Astrocyte of the spinal cord (primary cell): ENCODE measurements around the gene RND3.

Source experiments
- DNase-seq: peaks from one replicate; pipeline ENCODE4 v3.0.0; 2011; ENCODE audit warnings: low read depth, low spot score
- H3K4me3 ChIP-seq: 2 replicates; pipeline ENCODE4 v1.5.1; 2011; ENCODE audit warnings: low read depth, mild to moderate bottlenecking, low read length, moderate library complexity
- in situ Hi-C: cut with HindIII; loops from 2 replicates; pipeline ENCODE4 v1.10.0; 2017; ENCODE audit warnings: low sequenced_read_pairs
- TF ChIP-seq, protein P1 (sequence below): IDR thresholded peaks from 2 replicates; pipeline ENCODE4 v1.5.1; 2012; ENCODE audit warnings: low read depth, mild to moderate bottlenecking, low read length, inconsistent platforms

The RND3 gene

DNA sequence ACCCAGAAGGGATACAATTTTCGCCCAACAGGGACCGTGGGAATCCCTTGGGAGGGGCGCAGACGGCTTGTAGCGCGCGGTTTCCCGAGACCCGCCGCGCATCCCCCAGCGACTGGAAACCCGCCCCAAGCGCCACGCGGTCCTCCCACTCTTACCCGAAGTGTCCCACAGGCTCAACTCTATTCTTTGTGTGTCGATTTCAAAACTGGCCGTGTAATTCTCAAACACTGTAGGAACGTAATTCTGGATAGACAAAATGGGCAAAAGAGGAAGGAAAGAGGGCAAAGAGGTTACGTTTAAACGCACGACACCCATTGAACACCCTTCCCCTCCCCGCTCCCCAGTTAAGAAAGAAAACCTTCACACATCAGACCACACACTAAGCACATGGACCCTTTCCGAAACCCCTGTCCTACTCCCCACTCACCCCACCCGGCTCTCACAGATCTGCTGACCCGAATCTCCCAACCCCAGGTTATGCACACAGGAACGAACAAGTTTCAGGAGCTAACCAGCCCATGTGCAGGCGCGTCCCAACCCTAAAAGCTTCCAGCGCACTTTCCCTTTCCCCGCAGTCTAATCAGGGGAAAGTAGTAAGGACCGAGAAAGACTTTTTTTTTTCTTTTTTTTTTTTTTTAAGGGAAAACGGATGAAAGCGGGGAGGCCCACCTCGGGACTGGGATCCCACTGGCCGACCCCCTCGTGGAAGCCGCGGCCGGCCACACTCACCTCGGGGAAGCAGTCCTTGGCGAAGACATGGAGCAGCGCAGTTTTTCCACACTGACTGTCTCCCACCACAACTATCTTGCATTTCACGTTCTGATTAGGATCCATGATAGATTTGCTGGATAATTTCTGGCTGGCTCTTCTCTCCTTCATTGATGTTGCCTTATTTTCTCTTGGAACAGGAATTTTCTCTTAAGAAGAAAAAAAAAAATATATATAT is 655 bp downstream of the RND3 start:
- in situ Hi-C loops, result no loop called here
- H3K4me3 ChIP-seq, result peak overlapping the region; percentile 92
- DNase-seq, result peak; percentile 68
- TF ChIP-seq, protein P1, sequence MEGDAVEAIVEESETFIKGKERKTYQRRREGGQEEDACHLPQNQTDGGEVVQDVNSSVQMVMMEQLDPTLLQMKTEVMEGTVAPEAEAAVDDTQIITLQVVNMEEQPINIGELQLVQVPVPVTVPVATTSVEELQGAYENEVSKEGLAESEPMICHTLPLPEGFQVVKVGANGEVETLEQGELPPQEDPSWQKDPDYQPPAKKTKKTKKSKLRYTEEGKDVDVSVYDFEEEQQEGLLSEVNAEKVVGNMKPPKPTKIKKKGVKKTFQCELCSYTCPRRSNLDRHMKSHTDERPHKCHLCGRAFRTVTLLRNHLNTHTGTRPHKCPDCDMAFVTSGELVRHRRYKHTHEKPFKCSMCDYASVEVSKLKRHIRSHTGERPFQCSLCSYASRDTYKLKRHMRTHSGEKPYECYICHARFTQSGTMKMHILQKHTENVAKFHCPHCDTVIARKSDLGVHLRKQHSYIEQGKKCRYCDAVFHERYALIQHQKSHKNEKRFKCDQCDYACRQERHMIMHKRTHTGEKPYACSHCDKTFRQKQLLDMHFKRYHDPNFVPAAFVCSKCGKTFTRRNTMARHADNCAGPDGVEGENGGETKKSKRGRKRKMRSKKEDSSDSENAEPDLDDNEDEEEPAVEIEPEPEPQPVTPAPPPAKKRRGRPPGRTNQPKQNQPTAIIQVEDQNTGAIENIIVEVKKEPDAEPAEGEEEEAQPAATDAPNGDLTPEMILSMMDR, result no peak

DNA sequence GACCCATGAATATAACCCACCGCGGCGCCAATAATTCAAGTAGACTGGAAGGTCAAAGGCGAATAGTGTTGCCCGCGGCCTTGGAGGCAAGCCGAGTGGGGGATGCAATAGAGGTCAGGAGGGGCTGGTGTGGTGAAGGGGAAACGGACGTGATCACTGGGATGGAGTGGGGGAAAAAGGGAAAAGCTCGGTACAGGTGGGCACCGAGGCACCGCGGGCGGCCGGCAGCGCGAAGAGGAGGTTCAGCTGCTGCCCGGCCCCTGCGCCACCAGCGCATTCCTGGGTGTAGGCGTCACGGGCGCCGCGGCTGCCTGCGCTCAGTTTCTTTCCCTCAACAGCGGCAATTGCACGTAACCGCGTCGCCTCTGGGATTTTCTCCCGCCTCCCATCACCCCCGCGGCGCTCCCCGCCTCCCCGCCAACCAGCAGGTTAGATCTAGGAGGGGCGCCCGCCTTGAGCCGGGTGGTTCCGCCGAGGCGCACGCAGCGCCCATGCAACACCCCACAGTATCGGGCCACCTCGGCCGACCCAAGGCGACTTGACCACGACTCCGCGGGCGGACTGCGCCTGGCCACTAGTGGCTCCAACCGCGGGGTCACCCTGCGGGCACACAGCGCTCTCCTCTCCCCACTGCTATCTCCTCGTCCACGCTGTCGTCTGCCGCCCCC is 1.5 kb downstream of the RND3 start:
- H3K4me3 ChIP-seq, result peak overlapping the region; percentile 92
- DNase-seq, result peak; percentile 90
- TF ChIP-seq, protein P1, result no peak
- in situ Hi-C loops, result no loop called here

DNA sequence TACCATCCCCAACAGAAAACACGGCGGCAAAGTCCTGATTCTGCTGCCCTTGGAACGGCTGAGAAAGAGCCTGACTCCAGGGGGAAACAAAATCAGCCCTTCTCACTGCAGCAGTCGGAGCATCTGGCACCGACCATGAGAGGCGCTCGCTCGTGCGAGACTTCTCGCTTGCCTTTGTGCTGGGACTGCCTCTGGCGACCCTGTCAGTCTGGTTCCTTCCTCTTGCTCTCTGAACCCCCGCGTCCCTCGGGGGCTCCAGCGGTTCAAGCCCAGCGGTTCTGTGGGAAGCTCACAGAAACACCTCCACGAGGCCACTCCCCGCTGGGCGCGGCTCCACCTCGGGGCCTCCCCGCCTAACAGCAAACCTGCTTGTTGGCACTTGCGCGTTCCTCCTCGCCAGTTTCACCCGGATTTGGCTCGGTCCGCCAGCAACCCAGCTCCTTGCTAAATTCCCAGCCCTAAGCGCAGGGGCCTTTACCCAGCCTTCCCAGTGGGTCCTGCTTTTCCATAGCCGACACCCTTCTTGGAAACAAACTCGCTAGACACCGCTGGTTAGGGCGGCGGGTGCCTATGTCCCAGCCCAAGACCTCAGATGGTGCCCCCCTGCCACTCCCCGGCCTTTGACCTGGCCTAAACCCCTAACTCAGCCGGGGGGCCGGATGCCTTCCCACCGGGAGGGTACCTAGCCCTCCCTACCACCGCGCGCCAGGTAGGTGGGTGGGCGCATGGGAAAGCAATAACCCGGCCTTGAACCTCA is 2.2 kb downstream of the RND3 start:
- DNase-seq, result peak; percentile 79
- TF ChIP-seq, protein P1, result peak; percentile 46
- H3K4me3 ChIP-seq, result peak overlapping the region; percentile 92
- in situ Hi-C loops, result no loop called here

DNA sequence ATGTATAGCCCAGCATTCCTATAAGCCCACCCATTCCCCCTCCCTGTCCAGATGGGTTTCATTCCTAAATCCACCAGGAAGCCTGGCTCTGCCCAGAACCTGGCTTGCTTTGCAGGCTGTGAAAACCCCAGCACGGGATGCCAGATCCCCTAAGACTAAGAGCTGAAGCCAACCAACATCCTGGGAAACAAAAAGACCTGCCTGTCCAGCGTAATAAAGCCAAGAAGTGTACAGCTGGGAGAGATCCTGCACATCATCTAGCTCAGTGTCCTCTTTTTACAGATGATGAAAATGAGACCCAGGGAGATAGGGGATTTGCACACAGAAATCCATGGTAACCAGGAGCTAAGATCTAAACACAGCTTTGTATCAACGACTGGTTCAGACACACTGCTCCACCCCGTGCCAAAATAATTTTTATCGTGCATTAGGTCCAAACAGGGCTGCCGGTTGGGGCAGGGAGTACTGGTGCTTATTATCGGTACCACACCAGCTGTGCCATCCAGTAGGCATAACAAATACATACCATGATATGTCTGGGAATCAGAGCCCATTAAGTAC is 2.9 kb downstream of the RND3 start:
- in situ Hi-C loops, result no loop called here
- TF ChIP-seq, protein P1, result no peak
- peak overlapping the region; percentile 92 for H3K4me3 ChIP-seq
- DNase-seq, result peak; percentile 51

DNA sequence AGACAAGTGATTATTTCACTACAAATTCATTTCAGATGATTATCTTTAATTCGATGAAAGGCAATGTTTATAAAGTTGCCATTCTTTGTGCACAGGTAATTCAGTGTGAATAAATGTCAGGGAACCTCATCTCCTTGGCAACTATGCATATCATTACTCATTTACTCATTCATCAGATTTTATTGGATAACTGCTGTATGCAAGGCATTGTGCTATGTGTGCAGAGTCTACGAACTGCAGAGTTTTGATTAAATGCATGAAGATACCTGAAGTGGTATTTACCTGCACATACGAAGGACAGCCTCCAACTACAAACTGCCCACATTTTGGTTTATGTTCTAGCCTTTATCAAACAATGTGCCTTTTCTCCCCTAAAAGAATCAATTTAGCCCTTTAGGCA is 3.5 kb downstream of the RND3 start:
- in situ Hi-C loops, result no loop called here
- TF ChIP-seq, protein P1, result no peak
- no peak for DNase-seq
- peak overlapping the region; percentile 92 for H3K4me3 ChIP-seq

DNA sequence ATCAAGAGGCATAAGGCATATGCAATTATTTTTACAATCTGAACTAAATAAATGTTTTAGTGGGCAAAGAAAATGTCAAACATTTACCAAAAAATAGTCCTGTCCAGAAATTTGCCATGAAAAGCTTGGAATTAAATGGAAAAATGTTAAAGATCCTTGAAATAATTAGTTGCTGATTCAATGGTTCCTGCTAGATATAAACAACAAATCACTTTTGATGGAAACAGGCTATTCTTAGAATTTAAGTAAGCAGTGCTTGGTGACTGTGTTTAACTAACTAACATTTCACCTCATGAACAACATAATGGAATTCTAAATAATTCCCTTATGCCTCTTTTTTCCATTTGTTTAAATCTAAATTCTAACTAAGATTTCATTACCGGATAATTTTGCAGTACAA is 3.9 kb downstream of the RND3 start:
- in situ Hi-C loops, result no loop called here
- no peak for DNase-seq
- TF ChIP-seq, protein P1, result no peak
- no peak overlapping the region for H3K4me3 ChIP-seq
